ENCODE results near the gene LIPC. TPM values are rescaled to one million over a fixed set of nuclear protein-coding genes. Genes with fewer than 3 reads are reported as not detected.

The LIPC gene
- polyA plus RNA-seq, 1 experiment, result 0.31 TPM

- no peak for TF ChIP-seq CTCF (IDR thresholded peaks at IDR 0.05; ENCODE audit: insufficient read depth, low read depth, low read length)
- no peaks in the 10 kb centered on the region for H3K27me3 ChIP-seq (ENCODE audit: control insufficient read depth, insufficient read depth, low read length)
- no peak for DNase-seq (ENCODE audit: low read depth)
- ChIA-PET CTCF (no interaction called here), POLR2A (interaction anchor here (0.6 kb wide), 1 partner anchor 295 kb away, joined by 3 read pairs; no protein-coding TSS in a partner anchor)
- H3K4me3 ChIP-seq (ENCODE audit: low read depth, low read length), result no peak overlapping the region
- no peaks in the 10 kb centered on the region for H3K36me3 ChIP-seq (ENCODE audit: control insufficient read depth, insufficient read depth, low read length)
These were observed 54.8 kb downstream of the LIPC start for GRCh38 chr15:58486564-58486963.

- ChIA-PET CTCF (interaction anchor here (0.8 to 1.4 kb wide), 4 partner anchors 9 to 39 kb away, joined by 3 to 4 read pairs (median 4); no protein-coding TSS in a partner anchor), POLR2A (interaction anchor here (0.6 kb wide), 1 partner anchor 295 kb away, joined by 3 read pairs; no protein-coding TSS in a partner anchor)
- no peak overlapping the region for H3K4me3 ChIP-seq (ENCODE audit: low read depth, low read length)
- no peak for DNase-seq (ENCODE audit: low read depth)
- no peak for TF ChIP-seq CTCF (IDR thresholded peaks at IDR 0.05; ENCODE audit: insufficient read depth, low read depth, low read length)
- no peaks in the 10 kb centered on the region for H3K36me3 ChIP-seq (ENCODE audit: control insufficient read depth, insufficient read depth, low read length)
- H3K27me3 ChIP-seq (ENCODE audit: control insufficient read depth, insufficient read depth, low read length), result no peaks in the 10 kb centered on the region
These were observed 55.4 kb downstream of the LIPC start for GRCh38 chr15:58487041-58487723.

- CTCF ChIA-PET, result interaction anchor here (0.8 to 1.4 kb wide), 4 partner anchors 10 to 40 kb away, joined by 3 to 4 read pairs (median 4); no protein-coding TSS in a partner anchor
- Histone ChIP-seq H3K36me3 (ENCODE audit: control insufficient read depth, insufficient read depth, low read length) (no peaks in the 10 kb centered on the region), H3K4me3 (ENCODE audit: low read depth, low read length) (no peak overlapping the region), H3K27me3 (ENCODE audit: control insufficient read depth, insufficient read depth, low read length) (no peaks in the 10 kb centered on the region)
- TF ChIP-seq CTCF (IDR thresholded peaks at IDR 0.05; ENCODE audit: insufficient read depth, low read depth, low read length), result no peak
- POLR2A ChIA-PET, result no interaction called here
- no peak for DNase-seq (ENCODE audit: low read depth)
These were observed 55.9 kb downstream of the LIPC start for GRCh38 chr15:58487724-58488120.

- ChIA-PET CTCF (no interaction called here), POLR2A (no interaction called here)
- H3K4me3 ChIP-seq (ENCODE audit: low read depth, low read length), result no peak overlapping the region
- no peaks in the 10 kb centered on the region for H3K36me3 ChIP-seq (ENCODE audit: control insufficient read depth, insufficient read depth, low read length)
- no peak for TF ChIP-seq CTCF (IDR thresholded peaks at IDR 0.05; ENCODE audit: insufficient read depth, low read depth, low read length)
- no peak for DNase-seq (ENCODE audit: low read depth)
- H3K27me3 ChIP-seq (ENCODE audit: control insufficient read depth, insufficient read depth, low read length), result no peaks in the 10 kb centered on the region
These were observed 57.7 kb downstream of the LIPC start for GRCh38 chr15:58489289-58490085.

Measured in BJ (cell line).